Keratinocyte (primary cell): ENCODE results near the gene IL1RAPL2.

Source experiments
- CTCF ChIP-seq, 3 experiments: IDR thresholded peaks in 1 of 3; conservative IDR thresholded peaks in 1 of 3; optimal IDR thresholded peaks in 1 of 3; 2 replicates in 2 of 3; 3 replicates in 1 of 3; pipeline versions ENCODE3 to v1.5.1; 2011; ENCODE audit warnings: low read length in 3 of 3, mild to moderate bottlenecking in 3 of 3, moderate library complexity in 2 of 3, control low read depth in 1 of 3, inconsistent platforms in 1 of 3; ENCODE audit not compliant: insufficient read depth in 2 of 3; ENCODE audit errors: extremely low read depth in 1 of 3
- EZH2 ChIP-seq: IDR thresholded peaks from one replicate; pipeline ENCODE4 v1.6.1; 2012; ENCODE audit warnings: inconsistent platforms, mild to moderate bottlenecking, low read length, moderate library complexity

GRCh38 chrX:105648732-105649131 lies 1082.7 kb downstream of the IL1RAPL2 start:
- TF ChIP-seq CTCF (optimal IDR thresholded peaks at IDR 0.05 in 1 of 3, IDR thresholded peaks at IDR 0.05 in 1 of 3, conservative IDR thresholded peaks at IDR 0.05 in 1 of 3; ENCODE audit: extremely low read depth in 1 of 3, insufficient read depth in 2 of 3, low read length in 3 of 3), result no peak
- TF ChIP-seq EZH2, result no peak
